BE2C (cell line): ENCODE results near the gene CBLB.

Source experiments
- DNase-seq: peaks from one replicate; pipeline ENCODE4 v3.0.0-alpha.2; 2020
- H3K27me3 ChIP-seq: fragments of 250-450 bp; sonication (Bioruptor Pico); 2 replicates; pipeline ENCODE4 v1.5.1; 2020; ENCODE audit warnings: mild to moderate bottlenecking
- H3K36me3 ChIP-seq: fragments of 250-450 bp; sonication (Bioruptor Pico); 2 replicates; pipeline ENCODE4 v1.5.1; 2020; ENCODE audit warnings: mild to moderate bottlenecking
- H3K4me1 ChIP-seq: fragments of 250-450 bp; sonication (Bioruptor Pico); 2 replicates; pipeline ENCODE4 v1.5.1; 2020
- H3K4me3 ChIP-seq: 2 replicates; pipeline ENCODE4 v1.5.1; 2011; ENCODE audit warnings: low read depth, low read length
- H3K9me3 ChIP-seq: fragments of 250-450 bp; sonication (Bioruptor Pico); 2 replicates; pipeline ENCODE4 v1.5.1; 2020
- CTCF ChIP-seq: IDR thresholded peaks from 2 replicates; pipeline ENCODE4 v1.5.1; 2012; ENCODE audit warnings: mild to moderate bottlenecking, low read depth, low read length

CBLB gene

GRCh38 chr3:105629718-105630117 lies 239.1 kb downstream of the CBLB start:
- H3K36me3 ChIP-seq, result no peaks in the 10 kb centered on the region
- H3K4me1 ChIP-seq, result peaks cover 2% of the 10 kb centered on the region; the same call in 1 of the 2 replicates
- no peak for DNase-seq
- no peaks in the 10 kb centered on the region for H3K9me3 ChIP-seq
- no peaks in the 10 kb centered on the region for H3K27me3 ChIP-seq
- TF ChIP-seq CTCF, result no peak
- H3K4me3 ChIP-seq, result no peak overlapping the region

- no peak for TF ChIP-seq CTCF
- Histone ChIP-seq H3K9me3 (no peaks in the 10 kb centered on the region), H3K27me3 (no peaks in the 10 kb centered on the region), H3K36me3 (no peaks in the 10 kb centered on the region), H3K4me3 (no peak overlapping the region), H3K4me1 (peaks cover 2% of the 10 kb centered on the region; the same call in 1 of the 2 replicates)
- no peak for DNase-seq
Measured at GRCh38 chr3:105626739-105627138, 242.1 kb downstream of the CBLB start.

- H3K36me3 ChIP-seq, result no peaks in the 10 kb centered on the region
- no peak overlapping the region for H3K4me3 ChIP-seq
- no peaks in the 10 kb centered on the region for H3K27me3 ChIP-seq
- no peaks in the 10 kb centered on the region; the same call in 1 of the 2 replicates for H3K4me1 ChIP-seq
- DNase-seq, result no peak
- no peaks in the 10 kb centered on the region for H3K9me3 ChIP-seq
- no peak for TF ChIP-seq CTCF
Measured at GRCh38 chr3:105622169-105622568, 246.6 kb downstream of the CBLB start.

DNA sequence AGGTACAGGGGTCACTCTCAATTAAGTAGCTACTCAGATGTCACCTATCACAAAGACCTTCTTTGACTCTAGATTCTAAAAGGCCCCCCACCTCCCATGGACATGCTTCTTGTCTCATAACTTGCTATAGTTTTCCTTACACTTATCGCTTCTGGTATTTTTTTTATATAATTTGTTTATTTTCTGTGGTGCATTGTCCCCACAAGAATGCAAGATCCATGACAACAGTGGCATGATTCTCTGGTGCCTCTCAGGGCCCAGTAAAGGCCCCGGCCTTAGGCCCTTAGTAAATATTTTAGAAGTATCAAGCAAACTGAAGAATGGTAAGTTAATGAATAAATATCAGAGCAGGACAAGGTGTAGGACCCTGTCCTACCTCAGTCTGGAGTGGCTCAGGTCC lies 248.6 kb downstream of the CBLB start:
- H3K4me3 ChIP-seq, result no peak overlapping the region
- no peaks in the 10 kb centered on the region for H3K36me3 ChIP-seq
- H3K27me3 ChIP-seq, result no peaks in the 10 kb centered on the region
- no peak for DNase-seq
- H3K9me3 ChIP-seq, result no peaks in the 10 kb centered on the region
- peaks cover 5% of the 10 kb centered on the region for H3K4me1 ChIP-seq
- no peak for TF ChIP-seq CTCF

GRCh38 chr3:105619651-105620050 lies 249.2 kb downstream of the CBLB start:
- H3K4me1 ChIP-seq, result peaks cover 5% of the 10 kb centered on the region
- H3K4me3 ChIP-seq, result no peak overlapping the region
- H3K9me3 ChIP-seq, result no peaks in the 10 kb centered on the region
- no peak for DNase-seq
- no peaks in the 10 kb centered on the region for H3K27me3 ChIP-seq
- no peak for TF ChIP-seq CTCF
- H3K36me3 ChIP-seq, result no peaks in the 10 kb centered on the region

GRCh38 chr3:105618556-105618955 lies 250.3 kb downstream of the CBLB start:
- TF ChIP-seq CTCF, result no peak
- Histone ChIP-seq H3K27me3 (no peaks in the 10 kb centered on the region), H3K9me3 (no peaks in the 10 kb centered on the region), H3K36me3 (no peaks in the 10 kb centered on the region), H3K4me1 (peaks cover 5% of the 10 kb centered on the region), H3K4me3 (no peak overlapping the region)
- DNase-seq, result peak; percentile 64
